H9 (cell line): Measurements from ENCODE around the gene OR5M8. TPM values are rescaled to one million over a fixed set of nuclear protein-coding genes. Genes with fewer than 3 reads are reported as not detected.

Experiments used
- DNase-seq: peaks from one replicate; pipeline ENCODE4 v3.0.0-alpha.2; 2017
- H2AFZ ChIP-seq: one replicate; pipeline ENCODE4 v1.6.1; 2013; ENCODE audit warnings: mild to moderate bottlenecking, low read length, control low read depth, moderate library complexity
- H2AK5ac ChIP-seq: 2 replicates; pipeline ENCODE4 v1.6.1; 2013; ENCODE audit warnings: low read length, control low read depth, mixed read lengths; ENCODE audit not compliant: insufficient read length
- H2BK120ac ChIP-seq: one replicate; pipeline ENCODE4 v1.6.1; 2013; ENCODE audit warnings: low read depth, mild to moderate bottlenecking, low read length, control low read depth, inconsistent platforms; ENCODE audit not compliant: poor library complexity, severe bottlenecking
- H2BK12ac ChIP-seq: 2 replicates; pipeline ENCODE4 v1.6.1; 2013; ENCODE audit warnings: low read length, control low read depth, mixed read lengths, low read depth; ENCODE audit not compliant: insufficient read length
- H2BK15ac ChIP-seq: 2 replicates; pipeline ENCODE4 v1.6.1; 2013; ENCODE audit warnings: low read depth, low read length, control low read depth
- H2BK20ac ChIP-seq: one replicate; pipeline ENCODE4 v1.6.1; 2013; ENCODE audit warnings: low read depth, mild to moderate bottlenecking, low read length, control low read depth, inconsistent platforms; ENCODE audit not compliant: poor library complexity, severe bottlenecking
- H2BK5ac ChIP-seq: 2 replicates; pipeline ENCODE4 v1.6.1; 2013; ENCODE audit warnings: low read length, control low read depth, mixed read lengths; ENCODE audit not compliant: insufficient read length
- H3K14ac ChIP-seq: 2 replicates; pipeline ENCODE4 v1.6.1; 2013; ENCODE audit warnings: low read length, control low read depth; ENCODE audit not compliant: insufficient read depth
- H3K18ac ChIP-seq: 2 replicates; pipeline ENCODE4 v1.6.1; 2013; ENCODE audit warnings: low read depth, mild to moderate bottlenecking, mixed read lengths, low read length, control low read depth; ENCODE audit not compliant: insufficient read length
- H3K23ac ChIP-seq: 2 replicates; pipeline ENCODE4 v1.6.1; 2013; ENCODE audit warnings: low read length, control low read depth, mixed read lengths, low read depth; ENCODE audit not compliant: insufficient read length
- H3K23me2 ChIP-seq: 2 replicates; pipeline ENCODE4 v1.6.1; 2013; ENCODE audit warnings: low read depth, mild to moderate bottlenecking, mixed read lengths, low read length, control low read depth; ENCODE audit not compliant: insufficient read length, poor library complexity, severe bottlenecking
- H3K27ac ChIP-seq: 2 replicates; pipeline ENCODE4 v1.5.1; 2013; ENCODE audit warnings: low read length, control low read depth, mixed read lengths, low read depth; ENCODE audit not compliant: insufficient read length
- H3K27me3 ChIP-seq: 2 replicates; pipeline ENCODE4 v1.6.1; 2013; ENCODE audit warnings: low read length, control low read depth, inconsistent platforms; ENCODE audit not compliant: insufficient read depth
- H3K4ac ChIP-seq: 2 replicates; pipeline ENCODE4 v1.6.1; 2013; ENCODE audit warnings: low read depth, mild to moderate bottlenecking, control low read depth, inconsistent platforms, low read length, moderate library complexity
- H3K4me1 ChIP-seq: 2 replicates; pipeline ENCODE4 v1.6.1; 2013; ENCODE audit warnings: low read length, control low read depth, inconsistent platforms; ENCODE audit not compliant: insufficient read depth
- H3K4me2 ChIP-seq: 2 replicates; pipeline ENCODE4 v1.6.1; 2013; ENCODE audit warnings: low read length, control low read depth, mixed read lengths; ENCODE audit not compliant: insufficient read length, insufficient read depth
- H3K56ac ChIP-seq: 2 replicates; pipeline ENCODE4 v1.6.1; 2013; ENCODE audit warnings: low read depth, mild to moderate bottlenecking, mixed read lengths, low read length, control low read depth; ENCODE audit not compliant: insufficient read length
- H3K79me1 ChIP-seq: 2 replicates; pipeline ENCODE4 v1.6.1; 2013; ENCODE audit warnings: low read depth, mild to moderate bottlenecking, moderate library complexity, low read length, control low read depth, inconsistent platforms; ENCODE audit not compliant: insufficient read depth, poor library complexity, severe bottlenecking
- H3K79me2 ChIP-seq: 2 replicates; pipeline ENCODE4 v1.6.1; 2013; ENCODE audit warnings: low read length, control low read depth, inconsistent platforms; ENCODE audit not compliant: insufficient read depth
- H3K9ac ChIP-seq: 2 replicates; pipeline ENCODE4 v1.6.1; 2013; ENCODE audit warnings: low read length, control low read depth, mixed read lengths; ENCODE audit not compliant: insufficient read length; ENCODE audit errors: extremely low read depth
- H3K9me3 ChIP-seq: one replicate; pipeline ENCODE4 v1.6.1; 2013; ENCODE audit warnings: low read depth, low read length, inconsistent platforms; ENCODE audit not compliant: control insufficient read depth
- H3T11ph ChIP-seq: one replicate; pipeline ENCODE4 v1.6.1; 2013; ENCODE audit warnings: mild to moderate bottlenecking, low read length, control low read depth, inconsistent platforms
- H4K20me1 ChIP-seq: one replicate; pipeline ENCODE4 v1.6.1; 2013; ENCODE audit not compliant: control insufficient read depth, insufficient read length, insufficient read depth
- H4K5ac ChIP-seq: 2 replicates; pipeline ENCODE4 v1.6.1; 2013; ENCODE audit warnings: low read depth, mild to moderate bottlenecking, mixed read lengths, low read length, control low read depth; ENCODE audit not compliant: insufficient read length
- H4K8ac ChIP-seq: replicated peaks from 2 replicates; pipeline ENCODE4 v1.6.1; 2013; ENCODE audit warnings: low read length, control low read depth, mixed read lengths, low read depth; ENCODE audit not compliant: insufficient read length
- H4K91ac ChIP-seq: 2 replicates; pipeline ENCODE4 v1.6.1; 2013; ENCODE audit warnings: low read depth, mild to moderate bottlenecking, moderate library complexity, mixed read lengths, low read length, control low read depth; ENCODE audit not compliant: insufficient read length
- H3K27ac Mint-ChIP-seq, 3 experiments: 2 replicates in 2 of 3; 3 replicates in 1 of 3; pipeline ENCODE4 v1.8.0; 2020 to 2021; ENCODE audit warnings: mixed read lengths in 3 of 3, mild to moderate bottlenecking in 1 of 3, moderate library complexity in 1 of 3
- H3K27me3 Mint-ChIP-seq: 2 replicates; pipeline ENCODE4 v1.8.0; 2021; ENCODE audit warnings: low read depth, mild to moderate bottlenecking, moderate library complexity, mixed read lengths
- H3K36me3 Mint-ChIP-seq, 3 experiments: 2 replicates in 2 of 3; 3 replicates in 1 of 3; pipeline ENCODE4 v1.8.0; 2020 to 2021; ENCODE audit warnings: low read depth in 3 of 3, mixed read lengths in 3 of 3; ENCODE audit not compliant: insufficient read depth in 1 of 3
- H3K4me1 Mint-ChIP-seq, 2 experiments: 2 replicates each; pipeline ENCODE4 v1.8.0; 2020; ENCODE audit warnings: mixed read lengths in 2 of 2
- H3K4me3 Mint-ChIP-seq, 2 experiments: 2 replicates in 1 of 2; 3 replicates in 1 of 2; pipeline ENCODE4 v1.8.0; 2020 to 2021; ENCODE audit warnings: mild to moderate bottlenecking in 2 of 2, mixed read lengths in 2 of 2, moderate library complexity in 1 of 2
- H3K9me3 Mint-ChIP-seq, 2 experiments: 2 replicates in 1 of 2; 3 replicates in 1 of 2; pipeline ENCODE4 v1.8.0; 2020; ENCODE audit warnings: mild to moderate bottlenecking in 2 of 2, mixed read lengths in 2 of 2, moderate library complexity in 1 of 2
- CTCF ChIP-seq: fragments of 200-600 bp; sonication (generic); conservative IDR thresholded peaks from 3 replicates; pipeline ENCODE4 v1.8.0; 2021; ENCODE audit warnings: antibody characterized with exemption, mild to moderate bottlenecking
- WGBS: extraction: QIAGEN DNeasy Blood & Tissue Kit; methylation state at CpG from one replicate; pipeline ENCODE4 v1.1.7; 2013; ENCODE audit warnings: missing lambda C conversion rate, low lambda C conversion rate, mixed read lengths; ENCODE audit not compliant: insufficient read length; ENCODE audit errors: extremely low coverage; 5-methylcytosine and 5-hydroxymethylcytosine counted together
- total RNA-seq: library from RNA; stranded (reverse); gene quantifications from 2 replicates; pipeline ENCODE4 v1.2.1, GENCODE V29; 2021

Gene OR5M8
- total RNA-seq, 1 experiment from 2014 or later, result not detected

- no CpG with 5 or more reads among the region's 3 CpGs for WGBS
- no peak overlapping the region for H4K91ac ChIP-seq
- H3K9ac ChIP-seq, result no peak overlapping the region
- H3K27ac Mint-ChIP-seq, result no peak overlapping the region; a peak in 1 of 7 replicates
- no peaks in the 10 kb centered on the region for H3K27me3 ChIP-seq
- H2AFZ ChIP-seq, result no peak overlapping the region
- no peak overlapping the region for H2BK20ac ChIP-seq
- H3K27me3 Mint-ChIP-seq, result no peaks in the 10 kb centered on the region
- H2BK15ac ChIP-seq, result no peak overlapping the region
- H3K4me1 ChIP-seq, result no peaks in the 10 kb centered on the region
- H3K9me3 Mint-ChIP-seq, result peaks cover 9 to 19% of the 10 kb centered on the region in 2 experiments
- no peak overlapping the region for H3K27ac ChIP-seq
- no peak overlapping the region for H2BK5ac ChIP-seq
- no peak overlapping the region for H3K14ac ChIP-seq
- no peaks in the 10 kb centered on the region for H3K23me2 ChIP-seq
- H3T11ph ChIP-seq, result no peak overlapping the region
- H2BK120ac ChIP-seq, result no peak overlapping the region
- DNase-seq, result no peak
- no peaks in the 10 kb centered on the region for H3K4me1 Mint-ChIP-seq
- no peak for TF ChIP-seq CTCF
- H3K79me1 ChIP-seq, result no peaks in the 10 kb centered on the region
- no peaks in the 10 kb centered on the region for H3K9me3 ChIP-seq
- no peak overlapping the region for H3K56ac ChIP-seq
- peaks cover 0 to 2% (median 0%) of the 10 kb centered on the region in 3 experiments; a peak in 1 of 7 replicates for H3K36me3 Mint-ChIP-seq
- H4K5ac ChIP-seq, result no peak overlapping the region
- H3K4me3 Mint-ChIP-seq, result no peak overlapping the region
- no peak overlapping the region for H3K4ac ChIP-seq
- no peak overlapping the region for H3K23ac ChIP-seq
- no peaks in the 10 kb centered on the region for H3K79me2 ChIP-seq
- no peak overlapping the region for H3K4me2 ChIP-seq
- no peaks in the 10 kb centered on the region for H4K20me1 ChIP-seq
- no peak overlapping the region for H3K18ac ChIP-seq
- H2AK5ac ChIP-seq, result no peak overlapping the region
- H4K8ac ChIP-seq, result no peak overlapping the region
- no peak overlapping the region for H2BK12ac ChIP-seq
These were observed 4.4 kb downstream of the OR5M8 start for GRCh38 chr11:56486801-56487200.
